AG04450 (cell line): Measurements from ENCODE around the gene DOCK9. TPM values are rescaled to one million over a fixed set of nuclear protein-coding genes. Genes with fewer than 3 reads are reported as not detected.

Experiments used
- CTCF ChIA-PET: fragments of 300-600, 350-600 bp; formaldehyde crosslinking; extraction: SDS; loops from one replicate; lab custom pipeline; 2022; ENCODE audit warnings: antibody characterized with exemption, inconsistent platforms; lab: Charles Lee
- POLR2A ChIA-PET: fragments of 350-600 bp; formaldehyde crosslinking; extraction: SDS; loops from one replicate; lab custom pipeline; 2021; ENCODE audit warnings: antibody characterized with exemption, inconsistent platforms; lab: Yijun Ruan, JAX
- DNase-seq: peaks from one replicate; pipeline ENCODE4 v3.0.0-alpha.2; 2011; ENCODE audit warnings: low read depth, low spot score
- H3K27ac ChIP-seq: one replicate; pipeline ENCODE4 v1.5.1; 2012; ENCODE audit warnings: low read depth, low read length, control low read depth
- H3K27me3 ChIP-seq: one replicate; pipeline ENCODE4 v1.6.0; 2012; ENCODE audit warnings: low read length; ENCODE audit not compliant: control insufficient read depth, insufficient read depth
- H3K4me3 ChIP-seq: 2 replicates; pipeline ENCODE4 v1.5.1; 2011; ENCODE audit warnings: mild to moderate bottlenecking, low read depth, low read length, control low read depth
- H3K9me3 ChIP-seq: 2 replicates; pipeline ENCODE4 v1.5.1; 2012; ENCODE audit warnings: low read length; ENCODE audit not compliant: control insufficient read depth, insufficient read depth
- CTCF ChIP-seq: IDR thresholded peaks from 2 replicates; pipeline ENCODE4 v1.5.1; 2011; ENCODE audit warnings: low read depth, low read length, control low read depth, inconsistent platforms
- polyA plus RNA-seq: library from polyadenylated mRNA; depleted of rRNA; stranded (reverse); fragments of >200 nt; gene quantifications from 2 replicates; pipeline ENCODE4 v1.2.3, GENCODE V29; 2011

DOCK9 gene
- polyA plus RNA-seq, 1 experiment: 9.6 TPM

GRCh38 chr13:98834254-98834960 lies 143.5 kb downstream of the DOCK9 start:
- no peak for TF ChIP-seq CTCF
- H3K27me3 ChIP-seq: no peaks in the 10 kb centered on the region
- DNase-seq: no peak
- POLR2A ChIA-PET: no interaction called here
- H3K4me3 ChIP-seq: no peak overlapping the region
- H3K9me3 ChIP-seq: no peaks in the 10 kb centered on the region
- H3K27ac ChIP-seq: no peak overlapping the region
- CTCF ChIA-PET: no interaction called here

- ChIA-PET POLR2A (no interaction called here), CTCF (interaction anchor here (1.0 to 1.5 kb wide), 2 partner anchors 9 to 12 kb away, joined by 6 to 8 read pairs; no protein-coding TSS in a partner anchor)
- H3K4me3 ChIP-seq: no peak overlapping the region
- no peaks in the 10 kb centered on the region for H3K27me3 ChIP-seq
- no peak overlapping the region for H3K27ac ChIP-seq
- H3K9me3 ChIP-seq: no peaks in the 10 kb centered on the region
- no peak for DNase-seq
- no peak for TF ChIP-seq CTCF
Measured at GRCh38 chr13:98831236-98831635, 146.6 kb downstream of the DOCK9 start.

- POLR2A ChIA-PET: interaction anchor here (0.5 kb wide), 1 partner anchor 267 kb away, joined by 7 read pairs; no protein-coding TSS in a partner anchor
- Histone ChIP-seq H3K9me3 (no peaks in the 10 kb centered on the region), H3K27me3 (no peaks in the 10 kb centered on the region), H3K4me3 (no peak overlapping the region), H3K27ac (no peak overlapping the region)
- no peak for DNase-seq
- no peak for TF ChIP-seq CTCF
- CTCF ChIA-PET: interaction anchor here (0.6 kb wide), 1 partner anchor 18 kb away, joined by 3 read pairs; no protein-coding TSS in a partner anchor
Measured at GRCh38 chr13:98829541-98829940, 148.3 kb downstream of the DOCK9 start.

GRCh38 chr13:98828614-98829013 lies 149.2 kb downstream of the DOCK9 start:
- Histone ChIP-seq H3K4me3 (no peak overlapping the region), H3K27ac (no peak overlapping the region), H3K9me3 (no peaks in the 10 kb centered on the region), H3K27me3 (no peaks in the 10 kb centered on the region)
- ChIA-PET POLR2A (no interaction called here), CTCF (interaction anchor here (1.3 to 1.7 kb wide), 2 partner anchors 12 to 14 kb away, joined by 7 to 12 read pairs; no protein-coding TSS in a partner anchor)
- DNase-seq: no peak
- no peak for TF ChIP-seq CTCF

GRCh38 chr13:98827449-98827848 lies 150.4 kb downstream of the DOCK9 start:
- Histone ChIP-seq H3K4me3 (no peak overlapping the region), H3K9me3 (no peaks in the 10 kb centered on the region), H3K27ac (no peak overlapping the region), H3K27me3 (no peaks in the 10 kb centered on the region)
- TF ChIP-seq CTCF: no peak
- no peak for DNase-seq
- ChIA-PET CTCF (interaction anchor here (0.7 to 1.9 kb wide), 4 partner anchors 13 to 16 kb away, joined by 3 to 12 read pairs (median 6); no protein-coding TSS in a partner anchor), POLR2A (no interaction called here)
